H1 (cell line): Measurements from ENCODE around the gene OR2A25. TPM values are rescaled to one million over a fixed set of nuclear protein-coding genes. Genes with fewer than 3 reads are reported as not detected.

Experiments
- CTCF ChIA-PET: fragments of 300-600 bp; sonication (Branson Sonifier 250); formaldehyde crosslinking; loops from one replicate; lab custom pipeline; 2021; ENCODE audit not compliant: partially characterized antibody; lab: Charles Lee
- POLR2A ChIA-PET: fragments of 300-600 bp; sonication (Branson Sonifier 250); formaldehyde crosslinking; loops from one replicate; lab custom pipeline; 2021; ENCODE audit warnings: inconsistent platforms; ENCODE audit not compliant: partially characterized antibody; lab: Charles Lee
- DNase-seq, 2 experiments: peaks; one replicate each; pipeline versions ENCODE4 v3.0.0 to v3.0.0-alpha.2; 2010 to 2022; ENCODE audit warnings: low spot score in 2 of 2, low read depth in 1 of 2, mixed read lengths in 1 of 2
- FAIRE-seq: peaks from 2 replicates; lab custom pipeline; 2011; peaks lifted over from hg19 to GRCh38; lab: Jason Lieb, UNC
- H2AFZ ChIP-seq: 2 replicates; pipeline ENCODE4 v1.8.1; 2012; ENCODE audit warnings: low read length, inconsistent platforms
- H2AK5ac ChIP-seq: 2 replicates; pipeline ENCODE4 v1.6.1; 2013; ENCODE audit warnings: low read depth, low read length
- H2BK120ac ChIP-seq: replicated peaks from 2 replicates; pipeline ENCODE3; 2013; ENCODE audit warnings: low read depth, low read length, inconsistent platforms
- H2BK12ac ChIP-seq: 2 replicates; pipeline ENCODE4 v1.6.1; 2013; ENCODE audit warnings: low read depth, low read length
- H2BK15ac ChIP-seq: 2 replicates; pipeline ENCODE4 v1.6.1; 2013; ENCODE audit warnings: low read length
- H2BK20ac ChIP-seq: 2 replicates; pipeline ENCODE4 v1.6.1; 2013; ENCODE audit warnings: low read length
- H2BK5ac ChIP-seq: 2 replicates; pipeline ENCODE4 v1.6.1; 2013; ENCODE audit warnings: low read depth, low read length
- H3K14ac ChIP-seq: 2 replicates; pipeline ENCODE4 v1.6.1; 2013; ENCODE audit warnings: inconsistent platforms; ENCODE audit not compliant: insufficient read length
- H3K18ac ChIP-seq: 2 replicates; pipeline ENCODE4 v1.6.1; 2013; ENCODE audit warnings: low read length; ENCODE audit errors: extremely low read depth
- H3K23ac ChIP-seq: 2 replicates; pipeline ENCODE4 v1.6.1; 2013; ENCODE audit warnings: inconsistent platforms; ENCODE audit not compliant: insufficient read length
- H3K23me2 ChIP-seq: 2 replicates; pipeline ENCODE4 v1.6.1; 2013; ENCODE audit warnings: low read depth, low read length
- H3K27ac ChIP-seq: 2 replicates; pipeline ENCODE4 v1.6.1; 2011; ENCODE audit warnings: low read depth, low read length, inconsistent platforms
- H3K27me3 ChIP-seq, 4 experiments: replicated peaks in 1 of 4; 1 replicate in 1 of 4; 2 replicates in 3 of 4; pipeline versions ENCODE4 v1.6.1 to v1.8.1; 2011 to 2013; ENCODE audit warnings: low read length in 3 of 4, mild to moderate bottlenecking in 3 of 4, inconsistent platforms in 2 of 4, mixed read lengths in 2 of 4, moderate library complexity in 1 of 4; ENCODE audit not compliant: control insufficient read depth in 3 of 4, insufficient read depth in 3 of 4; ENCODE audit errors: extremely low read depth in 1 of 4
- H3K36me3 ChIP-seq, 4 experiments: 2 replicates each; pipeline versions ENCODE4 v1.6.1 to v1.8.1; 2011 to 2013; ENCODE audit warnings: mild to moderate bottlenecking in 4 of 4, low read length in 3 of 4, moderate library complexity in 2 of 4, control low read depth in 1 of 4, inconsistent platforms in 1 of 4; ENCODE audit not compliant: insufficient read depth in 4 of 4, control insufficient read depth in 2 of 4
- H3K4ac ChIP-seq: replicated peaks from 2 replicates; pipeline ENCODE3; 2013; ENCODE audit warnings: low read length, low read depth, mixed read lengths, inconsistent platforms; ENCODE audit not compliant: insufficient read length
- H3K4me1 ChIP-seq, 4 experiments: replicated peaks in 1 of 4; 1 replicate in 1 of 4; 2 replicates in 3 of 4; pipeline versions ENCODE4 v1.6.1 to v1.8.1; 2011 to 2013; ENCODE audit warnings: low read length in 3 of 4, inconsistent platforms in 2 of 4, mixed read lengths in 1 of 4; ENCODE audit not compliant: insufficient read depth in 4 of 4, control insufficient read depth in 3 of 4
- H3K4me2 ChIP-seq, 2 experiments: 2 replicates each; pipeline versions ENCODE4 v1.6.1 to v1.8.1; 2011 to 2013; ENCODE audit warnings: low read depth in 2 of 2, low read length in 2 of 2, control low read depth in 1 of 2, inconsistent platforms in 1 of 2, mild to moderate bottlenecking in 1 of 2; ENCODE audit not compliant: insufficient read depth in 1 of 2
- H3K4me3 ChIP-seq, 4 experiments: fragments of 200-600, 300-600 bp in 1 of 4; sonication (generic), shearing (Covaris generic), sonication (Bioruptor Twin) in 1 of 4; 2 replicates each; pipeline versions ENCODE4 v1.5.1 to v1.8.1; 2011 to 2016; ENCODE audit warnings: low read length in 4 of 4, low read depth in 3 of 4, control low read depth in 2 of 4, inconsistent platforms in 2 of 4, mild to moderate bottlenecking in 2 of 4, mixed read lengths in 1 of 4, moderate library complexity in 1 of 4; ENCODE audit not compliant: insufficient read depth in 2 of 4; ENCODE audit errors: extremely low read depth in 1 of 4
- H3K56ac ChIP-seq: replicated peaks from 2 replicates; pipeline ENCODE3; 2013; ENCODE audit warnings: low read depth, mild to moderate bottlenecking, mixed read lengths, low read length, inconsistent platforms; ENCODE audit not compliant: insufficient read length
- H3K79me1 ChIP-seq: 2 replicates; pipeline ENCODE4 v1.6.1; 2013; ENCODE audit warnings: low read depth, low read length, control low read depth
- H3K79me2 ChIP-seq, 2 experiments: 2 replicates each; pipeline versions ENCODE4 v1.6.1 to v1.8.1; 2012 to 2013; ENCODE audit warnings: low read length in 2 of 2, mild to moderate bottlenecking in 2 of 2, inconsistent platforms in 1 of 2; ENCODE audit not compliant: insufficient read depth in 2 of 2, control insufficient read depth in 1 of 2
- H3K9ac ChIP-seq, 4 experiments: replicated peaks in 1 of 4; 1 replicate in 1 of 4; 2 replicates in 3 of 4; pipeline versions ENCODE4 v1.6.1 to v1.8.1; 2011 to 2013; ENCODE audit warnings: low read depth in 3 of 4, low read length in 3 of 4, control low read depth in 2 of 4, mild to moderate bottlenecking in 2 of 4, moderate library complexity in 2 of 4, inconsistent platforms in 1 of 4; ENCODE audit errors: extremely low read depth in 1 of 4
- H3K9me3 ChIP-seq, 2 experiments: 2 replicates each; pipeline versions ENCODE4 v1.6.1 to v1.8.1; 2012 to 2013; ENCODE audit warnings: mild to moderate bottlenecking in 2 of 2, moderate library complexity in 2 of 2, control low read depth in 1 of 2, inconsistent platforms in 1 of 2, low read depth in 1 of 2, low read length in 1 of 2, mixed read lengths in 1 of 2; ENCODE audit not compliant: insufficient read depth in 2 of 2
- H4K20me1 ChIP-seq, 2 experiments: replicated peaks in 1 of 2; 2 replicates each; pipeline versions ENCODE3 to v1.8.1; 2011 to 2013; ENCODE audit warnings: inconsistent platforms in 2 of 2, low read length in 2 of 2, mild to moderate bottlenecking in 1 of 2; ENCODE audit not compliant: insufficient read depth in 2 of 2, control insufficient read depth in 1 of 2
- H4K5ac ChIP-seq: 2 replicates; pipeline ENCODE4 v1.6.1; 2013; ENCODE audit warnings: low read length, low read depth, mixed read lengths, inconsistent platforms; ENCODE audit not compliant: insufficient read length
- H4K8ac ChIP-seq: 2 replicates; pipeline ENCODE4 v1.8.0; 2013; ENCODE audit warnings: mild to moderate bottlenecking, moderate library complexity, low read length, inconsistent platforms; ENCODE audit not compliant: insufficient read depth; ENCODE audit errors: extremely low read depth
- H4K91ac ChIP-seq: replicated peaks from 2 replicates; pipeline ENCODE3; 2013; ENCODE audit warnings: low read length, mixed read lengths, inconsistent platforms; ENCODE audit not compliant: insufficient read length
- BACH1 ChIP-seq: IDR thresholded peaks from 2 replicates; pipeline ENCODE4 v1.6.1; 2012; ENCODE audit warnings: low read length, improper control_type of control experiment
- CHD1 ChIP-seq: IDR thresholded peaks from 2 replicates; pipeline ENCODE4 v1.6.1; 2012; ENCODE audit warnings: low read depth, low read length, improper control_type of control experiment
- CREB1 ChIP-seq: IDR thresholded peaks from 2 replicates; pipeline ENCODE4 v1.6.1; 2012; ENCODE audit warnings: inconsistent platforms
- CTBP2 ChIP-seq: IDR thresholded peaks from 2 replicates; pipeline ENCODE4 v1.7.0; 2011; ENCODE audit warnings: borderline replicate concordance, mild to moderate bottlenecking, moderate library complexity, mixed read lengths, low read length; ENCODE audit not compliant: insufficient read depth, insufficient read length
- JUND ChIP-seq: IDR thresholded peaks from 2 replicates; pipeline ENCODE4 v1.6.1; 2011; ENCODE audit warnings: mild to moderate bottlenecking, improper control_type of control experiment, low read length
- KDM1A ChIP-seq: fragments of 200-600, 300-600 bp; sonication (generic); IDR thresholded peaks from 2 replicates; pipeline ENCODE4 v1.7.1; 2016; ENCODE audit warnings: mild to moderate bottlenecking, low read length, borderline replicate concordance
- KDM4A ChIP-seq: IDR thresholded peaks from one replicate; pipeline ENCODE4 v1.7.1; 2012; ENCODE audit warnings: low read depth, mild to moderate bottlenecking, moderate library complexity, low read length, inconsistent platforms; ENCODE audit not compliant: severe bottlenecking
- MAFK ChIP-seq: IDR thresholded peaks from 2 replicates; pipeline ENCODE4 v1.6.1; 2012; ENCODE audit warnings: low read depth, mild to moderate bottlenecking, improper control_type of control experiment, low read length
- RFX5 ChIP-seq: IDR thresholded peaks from 2 replicates; pipeline ENCODE4 v1.6.1; 2011; ENCODE audit warnings: low read depth, low read length, improper control_type of control experiment, borderline replicate concordance
- RXRA ChIP-seq: IDR thresholded peaks from 2 replicates; pipeline ENCODE4 v1.6.1; 2011; ENCODE audit warnings: low read depth, mild to moderate bottlenecking, low read length, moderate library complexity; ENCODE audit not compliant: insufficient read depth
- YY1 ChIP-seq: IDR thresholded peaks from 2 replicates; pipeline ENCODE4 v1.6.1; 2011; ENCODE audit warnings: low read depth, mild to moderate bottlenecking, low read length
- WGBS, 2 experiments: shearing (Covaris generic) in 1 of 2; methylation state at CpG; one replicate each; pipeline versions ENCODE4 v1.1.6 to v1.1.7; 2013 to 2015; ENCODE audit warnings: low lambda C conversion rate in 2 of 2, mixed read lengths in 2 of 2, inconsistent platforms in 1 of 2, low coverage in 1 of 2, missing lambda C conversion rate in 1 of 2; ENCODE audit not compliant: insufficient replicate concordance in 2 of 2, insufficient coverage in 1 of 2, insufficient read length in 1 of 2; ENCODE audit errors: extremely low coverage in 1 of 2, missing lambda C conversion rate in 1 of 2; 5-methylcytosine and 5-hydroxymethylcytosine counted together
- polyA plus RNA-seq, 7 experiments: library from polyadenylated mRNA; depleted of rRNA in 3 of 7; stranded (reverse) in 5 of 7; unstranded in 2 of 7; fragments of >200 nt in 5 of 7; fragments of 200-250 nt in 2 of 7; gene quantifications; 1 replicate in 5 of 7; 2 replicates in 1 of 7; 4 replicates in 1 of 7; pipeline versions ENCODE4 v1.2.1 to v1.2.3, GENCODE V29; 2011 to 2013; ENCODE audit warnings: missing spikeins in 2 of 7, mixed read lengths in 2 of 7
- total RNA-seq: library from RNA; stranded (reverse); fragmentation: NEBNext Ultra II Directional; extraction: Animal tissue kit (Norgen Biotek cat#: 25700); gene quantifications from 2 replicates; pipeline ENCODE4 v1.2.1, GENCODE V29; 2021
- TF ChIP-seq, protein P1 (sequence below): IDR thresholded peaks from 2 replicates; pipeline ENCODE4 v1.6.1; 2011; ENCODE audit warnings: low read length, improper control_type of control experiment

The OR2A25 gene
- total and polyA plus RNA-seq, 2 of the 8 experiments (the other 6 are each of a cell fraction or from before 2014, with no cell fraction given): not detected

- H2AFZ ChIP-seq: no peak overlapping the region
- H3K18ac ChIP-seq: no peak overlapping the region
- H3K9ac ChIP-seq: no peak overlapping the region
- no peaks in the 10 kb centered on the region for H3K4me1 ChIP-seq
- no peak overlapping the region for H2BK12ac ChIP-seq
- DNase-seq (no peak), FAIRE-seq (no peak)
- H4K8ac ChIP-seq: no peak overlapping the region
- H2AK5ac ChIP-seq: no peak overlapping the region
- TF ChIP-seq, protein P1, sequence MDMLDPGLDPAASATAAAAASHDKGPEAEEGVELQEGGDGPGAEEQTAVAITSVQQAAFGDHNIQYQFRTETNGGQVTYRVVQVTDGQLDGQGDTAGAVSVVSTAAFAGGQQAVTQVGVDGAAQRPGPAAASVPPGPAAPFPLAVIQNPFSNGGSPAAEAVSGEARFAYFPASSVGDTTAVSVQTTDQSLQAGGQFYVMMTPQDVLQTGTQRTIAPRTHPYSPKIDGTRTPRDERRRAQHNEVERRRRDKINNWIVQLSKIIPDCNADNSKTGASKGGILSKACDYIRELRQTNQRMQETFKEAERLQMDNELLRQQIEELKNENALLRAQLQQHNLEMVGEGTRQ: no peak
- TF ChIP-seq YY1: no peak
- no peak for TF ChIP-seq JUND
- TF ChIP-seq BACH1: no peak
- TF ChIP-seq CHD1: no peak
- no peak for TF ChIP-seq KDM1A
- no peak for TF ChIP-seq KDM4A
- no peak for TF ChIP-seq CREB1
- no peak for TF ChIP-seq RFX5
- TF ChIP-seq CTBP2: no peak
- TF ChIP-seq RXRA: no peak
- TF ChIP-seq MAFK: no peak
- no peaks in the 10 kb centered on the region for H3K79me2 ChIP-seq
- H2BK15ac ChIP-seq: no peak overlapping the region
- no peak overlapping the region for H4K5ac ChIP-seq
- H3K27ac ChIP-seq: no peak overlapping the region
- no peaks in the 10 kb centered on the region for H3K27me3 ChIP-seq
- ChIA-PET CTCF (no interaction called here), POLR2A (no interaction called here)
- H3K4me3 ChIP-seq: no peak overlapping the region
- no peak overlapping the region for H3K23ac ChIP-seq
- no peak overlapping the region for H2BK120ac ChIP-seq
- no peaks in the 10 kb centered on the region for H3K23me2 ChIP-seq
- H3K56ac ChIP-seq: no peak overlapping the region
- H3K14ac ChIP-seq: no peak overlapping the region
- no peak overlapping the region for H2BK5ac ChIP-seq
- no peaks in the 10 kb centered on the region for H3K36me3 ChIP-seq
- 81% methylated on average over 2 of the region's 2 CpGs; no CpG with 5 or more reads in 1 of the 2 experiments for WGBS, 2 experiments
- H3K4ac ChIP-seq: no peak overlapping the region
- H3K9me3 ChIP-seq: no peaks in the 10 kb centered on the region
- no peaks in the 10 kb centered on the region for H3K79me1 ChIP-seq
- H2BK20ac ChIP-seq: no peak overlapping the region
- no peaks in the 10 kb centered on the region for H4K20me1 ChIP-seq
- no peak overlapping the region for H4K91ac ChIP-seq
- H3K4me2 ChIP-seq: no peak overlapping the region
Observed at GRCh38 chr7:144069953-144070352, 342 bp downstream of the OR2A25 start.
